Endothelial cell of umbilical vein (primary cell): ENCODE results near the gene ZNF835. TPM values are rescaled to one million over a fixed set of nuclear protein-coding genes. Genes with fewer than 3 reads are reported as not detected.

Experiments
- BruUV-seq: library from RNA; stranded (reverse); fragments of 400-500 nt; replicated peaks from 2 replicates; lab custom pipeline; 2021; lab: Mats Ljungman, UMichigan
- CTCF ChIA-PET: fragments of 300-600, 350-600 bp; sonication (Branson Sonifier 250); formaldehyde crosslinking; loops from one replicate; lab custom pipeline; 2021; ENCODE audit warnings: antibody characterized with exemption, inconsistent platforms; lab: Charles Lee
- POLR2A ChIA-PET: fragments of 300-600, 350-600 bp; sonication (Branson Sonifier 250); formaldehyde crosslinking; loops from one replicate; lab custom pipeline; 2021; ENCODE audit warnings: antibody characterized with exemption, inconsistent platforms; lab: Charles Lee
- DNase-seq: peaks from one replicate; pipeline ENCODE4 v3.0.0-alpha.2; 2011; ENCODE audit warnings: low read depth, low spot score
- FAIRE-seq: peaks from 2 replicates; lab custom pipeline; 2011; peaks lifted over from hg19 to GRCh38; lab: Jason Lieb, UNC
- H2AFZ ChIP-seq: 2 replicates; pipeline ENCODE4 v1.6.0; 2012; ENCODE audit warnings: low read depth, low read length, control low read depth, inconsistent platforms
- H3K27ac ChIP-seq: 2 replicates; pipeline ENCODE4 v1.5.1; 2011; ENCODE audit warnings: low read depth, mild to moderate bottlenecking, control low read depth, low read length, moderate library complexity; ENCODE audit not compliant: insufficient read depth
- H3K27me3 ChIP-seq, 2 experiments: 2 replicates each; pipeline versions ENCODE4 v1.6.0 to v1.6.1; 2011; ENCODE audit warnings: low read length in 2 of 2, mixed read lengths in 1 of 2; ENCODE audit not compliant: control insufficient read depth in 2 of 2, insufficient read depth in 2 of 2
- H3K36me3 ChIP-seq, 2 experiments: 2 replicates in 1 of 2; 3 replicates in 1 of 2; pipeline ENCODE4 v1.5.1; 2011; ENCODE audit warnings: low read length in 2 of 2, mild to moderate bottlenecking in 1 of 2, moderate library complexity in 1 of 2; ENCODE audit not compliant: control insufficient read depth in 2 of 2, insufficient read depth in 2 of 2; ENCODE audit errors: extremely low read depth in 1 of 2
- H3K4me1 ChIP-seq: 3 replicates; pipeline ENCODE4 v1.5.1; 2011; ENCODE audit warnings: mild to moderate bottlenecking, low read length; ENCODE audit not compliant: control insufficient read depth, insufficient read depth; ENCODE audit errors: extremely low read depth
- H3K4me2 ChIP-seq: 2 replicates; pipeline ENCODE4 v1.6.1; 2011; ENCODE audit warnings: low read length, control low read depth, mixed read lengths; ENCODE audit not compliant: insufficient read depth
- H3K4me3 ChIP-seq, 3 experiments: fragments of 200-600 bp in 1 of 3; sonication (generic), shearing (Covaris generic) in 1 of 3; replicated peaks in 1 of 3; 2 replicates each; pipeline ENCODE4 v1.5.1; 2011 to 2016; ENCODE audit warnings: control low read depth in 3 of 3, low read length in 3 of 3, mild to moderate bottlenecking in 2 of 3, inconsistent platforms in 1 of 3, low read depth in 1 of 3, moderate library complexity in 1 of 3; ENCODE audit not compliant: insufficient read depth in 1 of 3
- H3K79me2 ChIP-seq: 2 replicates; pipeline ENCODE4 v1.6.0; 2012; ENCODE audit warnings: low read length, inconsistent platforms; ENCODE audit not compliant: control insufficient read depth, insufficient read depth
- H3K9ac ChIP-seq: replicated peaks from 2 replicates; pipeline ENCODE3; 2011; ENCODE audit warnings: low read length, control low read depth; ENCODE audit not compliant: insufficient read depth; ENCODE audit errors: extremely low read depth
- H3K9me1 ChIP-seq: replicated peaks from 3 replicates; pipeline ENCODE4 v1.6.0; 2011; ENCODE audit warnings: mild to moderate bottlenecking, low read length; ENCODE audit not compliant: control insufficient read depth, insufficient read depth; ENCODE audit errors: extremely low read depth
- H3K9me3 ChIP-seq: replicated peaks from 2 replicates; pipeline ENCODE4 v1.5.1; 2012; ENCODE audit warnings: low read length, inconsistent platforms; ENCODE audit not compliant: control insufficient read depth, insufficient read depth
- H4K20me1 ChIP-seq: replicated peaks from 2 replicates; pipeline ENCODE3; 2011; ENCODE audit warnings: mild to moderate bottlenecking, low read length; ENCODE audit not compliant: control insufficient read depth, insufficient read depth; ENCODE audit errors: extremely low read depth
- CTCF ChIP-seq, 2 donors: IDR thresholded peaks; 1 replicate in 1 of 2; 2 replicates in 1 of 2; pipeline ENCODE4 v1.5.1; 2011; ENCODE audit warnings: low read length in 2 of 2, mild to moderate bottlenecking in 2 of 2, moderate library complexity in 2 of 2, control low read depth in 1 of 2, inconsistent platforms in 1 of 2, low read depth in 1 of 2; ENCODE audit not compliant: insufficient read depth in 1 of 2; ENCODE audit errors: extremely low read depth in 1 of 2
- EZH2 ChIP-seq: IDR thresholded peaks from 2 replicates; pipeline ENCODE4 v1.6.1; 2012; ENCODE audit warnings: borderline replicate concordance, low read depth, mild to moderate bottlenecking, moderate library complexity, low read length, inconsistent platforms; ENCODE audit not compliant: severe bottlenecking
- FOS ChIP-seq: IDR thresholded peaks from 2 replicates; pipeline ENCODE4 v1.6.1; 2011; ENCODE audit warnings: mild to moderate bottlenecking, low read length, moderate library complexity, borderline replicate concordance; ENCODE audit not compliant: insufficient read depth
- GATA2 ChIP-seq: IDR thresholded peaks from 2 replicates; pipeline ENCODE4 v1.7.0; 2011; ENCODE audit warnings: low read depth, mild to moderate bottlenecking, moderate library complexity, mixed read lengths, low read length; ENCODE audit not compliant: insufficient read length, insufficient read depth
- JUN ChIP-seq: IDR thresholded peaks from 2 replicates; pipeline ENCODE4 v1.6.1; 2011; ENCODE audit warnings: borderline replicate concordance, low read depth; ENCODE audit not compliant: insufficient read length, insufficient read depth
- MAX ChIP-seq: IDR thresholded peaks from 2 replicates; pipeline ENCODE4 v1.6.1; 2011; ENCODE audit not compliant: insufficient read depth, insufficient read length
- MYC ChIP-seq: IDR thresholded peaks from one replicate; pipeline ENCODE4 v1.6.1; 2011; ENCODE audit warnings: mild to moderate bottlenecking, low read depth, low read length
- POLR2A ChIP-seq: IDR thresholded peaks from 2 replicates; pipeline ENCODE4 v1.6.1; 2012; ENCODE audit warnings: low read depth, mild to moderate bottlenecking, control low read depth, low read length
- POLR2AphosphoS5 ChIP-seq: IDR thresholded peaks from 2 replicates; pipeline ENCODE4 v1.6.1; 2012; ENCODE audit warnings: low read depth, mild to moderate bottlenecking, control low read depth, low read length, moderate library complexity; ENCODE audit not compliant: insufficient read depth
- dilution Hi-C: fragments of 300-500 bp; cut with MboI; formaldehyde crosslinking; loops from one replicate; pipeline ENCODE4 v1.15.0; 2019; ENCODE audit warnings: low sequenced_read_pairs; ENCODE audit not compliant: extremely low pct_ligation_motif_present
- intact Hi-C: fragments of 100-400 bp; cut with micrococcal nuclease; formaldehyde crosslinking; loops from one replicate; pipeline ENCODE4 v1.10.0; 2022
- polyA plus RNA-seq, 4 experiments: library from polyadenylated mRNA; depleted of rRNA in 3 of 4; stranded (reverse) in 3 of 4; unstranded in 1 of 4; fragments of >200 nt; gene quantifications; 2 replicates each; pipeline versions ENCODE4 v1.2.1 to v1.2.3, GENCODE V29; 2011 to 2012; ENCODE audit warnings: missing spikeins in 1 of 4
- total RNA-seq: library from RNA; stranded (reverse); gene quantifications from 2 replicates; pipeline ENCODE4 v1.2.3, GENCODE V29; 2021

Gene ZNF835
- total and polyA plus RNA-seq, 2 donors (not counting 3 experiments of a cell fraction or from before 2014, with no cell fraction given) = 0.01 TPM; not detected in 1

- Histone ChIP-seq H3K9ac (no peak overlapping the region), H3K4me3 (no peak overlapping the region), H3K9me1 (no peaks in the 10 kb centered on the region), H4K20me1 (no peaks in the 10 kb centered on the region), H3K4me2 (no peak overlapping the region), H3K9me3 (no peaks in the 10 kb centered on the region), H3K27ac (no peak overlapping the region), H2AFZ (no peak overlapping the region), H3K27me3 (no peaks in the 10 kb centered on the region), H3K36me3 (peaks cover 0 to 4% of the 10 kb centered on the region in 2 experiments), H3K79me2 (peaks cover 5% of the 10 kb centered on the region), H3K4me1 (no peaks in the 10 kb centered on the region)
- dilution Hi-C loops (no loop called here), intact Hi-C loops (no loop called here)
- TF ChIP-seq EZH2 = no peak
- TF ChIP-seq MAX = no peak
- TF ChIP-seq CTCF (IDR thresholded peaks at IDR 0.05; ENCODE audit: extremely low read depth in 1 of 2, insufficient read depth in 1 of 2, low read depth in 1 of 2, low read length in 2 of 2) = no peak
- TF ChIP-seq FOS = no peak
- no peak for TF ChIP-seq POLR2A
- no peak for TF ChIP-seq JUN
- no peak for TF ChIP-seq GATA2
- TF ChIP-seq MYC = no peak
- TF ChIP-seq POLR2AphosphoS5 = no peak
- BruUV-seq = no TSS peak
- DNase-seq = no peak
- ChIA-PET POLR2A (no interaction called here), CTCF (no interaction called here)
- no peak for FAIRE-seq
These were observed 58.8 kb downstream of the ZNF835 start for GRCh38 chr19:56612737-56613136.

Other genes starting within 250 kb of the ZNF835 start
- 1.3 and 1.6 TPM in 2 replicates for gene ZNF667, start 194.4 kb downstream of the ZNF835 start, total RNA-seq
- 0.29 and 0.35 TPM in 2 replicates for gene ZNF667, start 194.4 kb downstream of the ZNF835 start, polyA plus RNA-seq
- gene ZNF471, start 163.9 kb downstream of the ZNF835 start, total RNA-seq = 2.0 and 3.1 TPM in 2 replicates
- 0.70 and 0.92 TPM in 2 replicates for gene ZNF471, start 163.9 kb downstream of the ZNF835 start, polyA plus RNA-seq
- 5.4 and 7.5 TPM in 2 replicates for gene ZFP28, start 132.8 kb downstream of the ZNF835 start, total RNA-seq
- gene ZFP28, start 132.8 kb downstream of the ZNF835 start, polyA plus RNA-seq = 1.8 TPM in 2 replicates
- 3.9 and 4.2 TPM in 2 replicates for gene ZNF470, start 104.3 kb downstream of the ZNF835 start, total RNA-seq
- 0.73 and 1.0 TPM in 2 replicates for gene ZNF470, start 104.3 kb downstream of the ZNF835 start, polyA plus RNA-seq
- 9.6 and 9.7 TPM in 2 replicates for gene ZNF71, start 76.5 kb downstream of the ZNF835 start, total RNA-seq
- 10.1 and 13.4 TPM in 2 replicates for gene ZNF71, start 76.5 kb downstream of the ZNF835 start, polyA plus RNA-seq
- 0.30 and 1.4 TPM in 2 replicates for gene SMIM17, start 28.6 kb downstream of the ZNF835 start, total RNA-seq
- 0.10 TPM in 1 of 2 replicates, not detected in the other for gene SMIM17, start 28.6 kb downstream of the ZNF835 start, polyA plus RNA-seq
- gene PEG3, start 169.0 kb upstream of the ZNF835 start, total RNA-seq = 0.27 TPM in 1 of 2 replicates, not detected in the other
- 0.02 TPM in 1 of 2 replicates, not detected in the other for gene PEG3, start 169.0 kb upstream of the ZNF835 start, polyA plus RNA-seq
- not detected in 2 replicates for gene ZIM2, start 169.0 kb upstream of the ZNF835 start, total RNA-seq
- gene ZIM2, start 169.0 kb upstream of the ZNF835 start, polyA plus RNA-seq = not detected in 2 replicates